ENCODE results near the gene FLT4.

DNA sequence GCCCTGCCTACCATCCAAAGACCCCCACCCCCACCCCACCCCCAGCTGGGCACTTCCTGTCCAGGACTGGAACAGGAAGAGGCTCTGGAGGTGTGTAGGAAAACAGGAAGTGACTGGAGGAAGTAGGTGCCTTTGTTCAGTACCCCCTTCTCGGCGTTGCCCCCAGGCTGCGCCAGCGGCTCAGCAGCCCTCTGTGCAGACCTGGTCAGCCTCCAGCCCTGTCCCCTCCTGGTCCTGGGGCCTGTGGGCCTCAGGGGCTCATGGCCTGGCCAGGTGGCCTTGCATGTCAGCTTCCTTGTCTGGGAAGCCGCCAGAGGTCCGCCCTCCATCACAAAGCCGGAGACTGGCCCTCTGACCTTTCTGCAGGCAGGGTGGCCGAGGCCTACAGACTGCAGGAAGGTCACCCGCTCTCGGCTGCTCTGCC lies 26.0 kb downstream of the FLT4 start:
- TF ChIP-seq, protein P1, sequence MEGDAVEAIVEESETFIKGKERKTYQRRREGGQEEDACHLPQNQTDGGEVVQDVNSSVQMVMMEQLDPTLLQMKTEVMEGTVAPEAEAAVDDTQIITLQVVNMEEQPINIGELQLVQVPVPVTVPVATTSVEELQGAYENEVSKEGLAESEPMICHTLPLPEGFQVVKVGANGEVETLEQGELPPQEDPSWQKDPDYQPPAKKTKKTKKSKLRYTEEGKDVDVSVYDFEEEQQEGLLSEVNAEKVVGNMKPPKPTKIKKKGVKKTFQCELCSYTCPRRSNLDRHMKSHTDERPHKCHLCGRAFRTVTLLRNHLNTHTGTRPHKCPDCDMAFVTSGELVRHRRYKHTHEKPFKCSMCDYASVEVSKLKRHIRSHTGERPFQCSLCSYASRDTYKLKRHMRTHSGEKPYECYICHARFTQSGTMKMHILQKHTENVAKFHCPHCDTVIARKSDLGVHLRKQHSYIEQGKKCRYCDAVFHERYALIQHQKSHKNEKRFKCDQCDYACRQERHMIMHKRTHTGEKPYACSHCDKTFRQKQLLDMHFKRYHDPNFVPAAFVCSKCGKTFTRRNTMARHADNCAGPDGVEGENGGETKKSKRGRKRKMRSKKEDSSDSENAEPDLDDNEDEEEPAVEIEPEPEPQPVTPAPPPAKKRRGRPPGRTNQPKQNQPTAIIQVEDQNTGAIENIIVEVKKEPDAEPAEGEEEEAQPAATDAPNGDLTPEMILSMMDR (IDR thresholded peaks at IDR 0.05; ENCODE audit: low read depth, low read length), result no peak
- no peak for TF ChIP-seq EZH2phosphoT487 (IDR thresholded peaks at IDR 0.05; ENCODE audit: low read depth)
